ENCODE data around the gene CLP1. TPM values are rescaled to one million over a fixed set of nuclear protein-coding genes. Genes with fewer than 3 reads are reported as not detected.
A peak's percentile ranks its signal among the peaks of the same experiment; 100 is the strongest.

The CLP1 gene
- total RNA-seq, 1 experiment from 2014 or later, result 42.9 TPM

Small RNA genes within 50 kb of the gene (small RNA-seq; reads per million reads assigned to genes)
- gene MIR130A, result 42.1 reads per million, percentile 94 among the genes with 10 or more reads in this experiment

Other genes with a start within 250 kb of the CLP1 start
- gene SLC43A3, start 230.6 kb upstream of the CLP1 start, total RNA-seq (2014; rRNA removed; shearing (Covaris generic)), result 81.0 and 87.2 TPM in 2 replicates
- gene RTN4RL2, start 197.2 kb upstream of the CLP1 start, total RNA-seq (2014; rRNA removed; shearing (Covaris generic)), result 5.6 and 11.3 TPM in 2 replicates
- gene SLC43A1, start 142.1 kb upstream of the CLP1 start, total RNA-seq (2014; rRNA removed; shearing (Covaris generic)), result 13.6 and 14.5 TPM in 2 replicates
- 115 and 191 TPM in 2 replicates for gene TIMM10, start 127.0 kb upstream of the CLP1 start, total RNA-seq (2014; rRNA removed; shearing (Covaris generic))
- gene SMTNL1, start 120.2 kb upstream of the CLP1 start, total RNA-seq (2014; rRNA removed; shearing (Covaris generic)), result not detected in 2 replicates
- gene UBE2L6, start 90.1 kb upstream of the CLP1 start, total RNA-seq (2014; rRNA removed; shearing (Covaris generic)), result 37.3 and 51.2 TPM in 2 replicates
- gene SERPING1, start 60.1 kb upstream of the CLP1 start, total RNA-seq (2014; rRNA removed; shearing (Covaris generic)), result not detected in 2 replicates
- gene YPEL4, start 7.8 kb upstream of the CLP1 start, total RNA-seq (2014; rRNA removed; shearing (Covaris generic)), result 0.42 and 0.84 TPM in 2 replicates
- 36.9 and 59.0 TPM in 2 replicates for gene ZDHHC5, start 10.4 kb downstream of the CLP1 start, total RNA-seq (2014; rRNA removed; shearing (Covaris generic))
- gene MED19, start 54.5 kb downstream of the CLP1 start, total RNA-seq (2014; rRNA removed; shearing (Covaris generic)), result 29.3 and 32.1 TPM in 2 replicates
- gene TMX2, start 54.8 kb downstream of the CLP1 start, total RNA-seq (2014; rRNA removed; shearing (Covaris generic)), result 161 and 179 TPM in 2 replicates
- gene SELENOH, start 83.7 kb downstream of the CLP1 start, total RNA-seq (2014; rRNA removed; shearing (Covaris generic)), result 134 and 180 TPM in 2 replicates
- gene BTBD18, start 94.1 kb downstream of the CLP1 start, total RNA-seq (2014; rRNA removed; shearing (Covaris generic)), result not detected in 2 replicates
- gene CTNND1, start 104.0 kb downstream of the CLP1 start, total RNA-seq (2014; rRNA removed; shearing (Covaris generic)), result 41.4 and 49.5 TPM in 2 replicates

Measured in HT1080 (cell line).